C4-2B (cell line): Measurements from ENCODE around the gene CAP1.

Source experiments
- ZFX ChIP-seq: fragments of 450-650 bp; IDR thresholded peaks from 2 replicates; pipeline ENCODE4 v1.6.1; 2017
- TF ChIP-seq, protein P1 (sequence below): fragments of 450-650 bp; conservative IDR thresholded peaks from 2 replicates; pipeline ENCODE4 v1.5.1; 2017; ENCODE audit warnings: mild to moderate bottlenecking

DNA sequence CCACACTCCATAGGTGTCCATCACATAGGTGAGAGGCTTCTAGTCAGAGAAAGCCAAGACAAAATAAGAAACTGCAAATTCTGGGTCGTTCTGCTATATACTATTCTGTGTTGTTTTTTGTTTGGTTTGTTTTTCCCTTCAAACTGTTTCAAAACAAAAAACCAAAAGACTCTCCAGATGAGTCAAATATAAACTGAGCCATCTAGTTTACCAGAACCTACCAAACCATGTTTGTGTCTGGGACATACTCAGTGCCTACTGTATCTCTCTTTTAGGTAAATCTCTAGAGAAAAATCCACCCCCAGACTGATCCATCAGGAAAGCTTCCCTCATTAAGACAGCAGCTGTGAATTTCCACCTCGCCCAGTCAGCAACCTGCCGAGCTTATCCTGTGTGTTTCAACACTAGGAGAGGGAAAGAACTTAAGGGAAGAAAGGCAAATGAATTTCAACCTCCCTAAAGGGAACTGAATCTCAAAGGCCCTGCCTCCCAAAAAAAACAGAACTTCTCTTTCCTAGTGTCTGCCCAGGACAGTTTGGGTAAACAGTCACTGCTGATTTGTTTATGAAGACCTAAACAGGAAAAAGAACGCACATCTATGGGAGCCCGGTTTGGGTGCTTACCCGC is 39.4 kb downstream of the CAP1 start:
- TF ChIP-seq, protein P1, sequence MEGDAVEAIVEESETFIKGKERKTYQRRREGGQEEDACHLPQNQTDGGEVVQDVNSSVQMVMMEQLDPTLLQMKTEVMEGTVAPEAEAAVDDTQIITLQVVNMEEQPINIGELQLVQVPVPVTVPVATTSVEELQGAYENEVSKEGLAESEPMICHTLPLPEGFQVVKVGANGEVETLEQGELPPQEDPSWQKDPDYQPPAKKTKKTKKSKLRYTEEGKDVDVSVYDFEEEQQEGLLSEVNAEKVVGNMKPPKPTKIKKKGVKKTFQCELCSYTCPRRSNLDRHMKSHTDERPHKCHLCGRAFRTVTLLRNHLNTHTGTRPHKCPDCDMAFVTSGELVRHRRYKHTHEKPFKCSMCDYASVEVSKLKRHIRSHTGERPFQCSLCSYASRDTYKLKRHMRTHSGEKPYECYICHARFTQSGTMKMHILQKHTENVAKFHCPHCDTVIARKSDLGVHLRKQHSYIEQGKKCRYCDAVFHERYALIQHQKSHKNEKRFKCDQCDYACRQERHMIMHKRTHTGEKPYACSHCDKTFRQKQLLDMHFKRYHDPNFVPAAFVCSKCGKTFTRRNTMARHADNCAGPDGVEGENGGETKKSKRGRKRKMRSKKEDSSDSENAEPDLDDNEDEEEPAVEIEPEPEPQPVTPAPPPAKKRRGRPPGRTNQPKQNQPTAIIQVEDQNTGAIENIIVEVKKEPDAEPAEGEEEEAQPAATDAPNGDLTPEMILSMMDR: no peak
- TF ChIP-seq ZFX: no peak
